ENCODE data around the gene TBC1D14.

TBC1D14 gene

DNA sequence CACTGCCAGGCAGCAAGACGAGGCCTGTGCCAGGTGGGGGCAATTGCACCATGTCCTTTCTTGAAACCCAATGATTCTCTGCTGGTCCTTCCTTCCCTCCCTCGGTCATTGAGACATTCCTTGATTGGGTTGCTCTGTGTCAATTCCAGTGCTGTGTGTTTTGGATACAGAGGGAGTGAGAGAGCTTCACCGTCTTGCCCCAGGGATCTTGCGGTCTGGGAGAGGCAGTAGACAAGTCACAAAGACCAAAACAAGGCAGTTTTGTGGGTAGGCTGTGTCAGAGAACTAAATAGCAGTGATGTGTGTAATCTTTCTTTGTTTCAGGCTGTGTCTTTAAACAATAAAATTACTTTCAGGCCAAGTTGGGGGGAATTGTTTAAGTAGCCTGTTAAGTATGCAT, 94.7 kb downstream of the TBC1D14 start:
- no peak for DNase-seq

DNA sequence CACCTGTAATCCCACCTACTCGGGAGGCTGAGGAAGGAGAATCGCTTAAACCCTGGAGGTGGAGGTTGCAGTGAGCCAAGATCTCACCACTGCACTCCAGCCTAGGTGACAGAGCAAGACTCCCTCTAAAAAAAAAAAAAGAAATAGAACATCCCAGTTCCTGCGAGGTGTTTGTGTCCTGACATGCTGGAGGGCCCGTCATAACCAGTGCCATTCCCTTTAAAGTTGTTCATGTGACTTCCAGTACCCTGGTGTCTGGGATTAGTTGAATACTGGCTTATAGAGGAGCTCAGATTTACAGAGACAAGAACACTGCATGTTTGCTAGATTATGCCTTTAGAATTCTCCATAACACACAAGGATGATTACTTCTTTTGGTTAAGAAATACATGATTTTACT, 95.9 kb downstream of the TBC1D14 start:
- DNase-seq: no peak

DNA sequence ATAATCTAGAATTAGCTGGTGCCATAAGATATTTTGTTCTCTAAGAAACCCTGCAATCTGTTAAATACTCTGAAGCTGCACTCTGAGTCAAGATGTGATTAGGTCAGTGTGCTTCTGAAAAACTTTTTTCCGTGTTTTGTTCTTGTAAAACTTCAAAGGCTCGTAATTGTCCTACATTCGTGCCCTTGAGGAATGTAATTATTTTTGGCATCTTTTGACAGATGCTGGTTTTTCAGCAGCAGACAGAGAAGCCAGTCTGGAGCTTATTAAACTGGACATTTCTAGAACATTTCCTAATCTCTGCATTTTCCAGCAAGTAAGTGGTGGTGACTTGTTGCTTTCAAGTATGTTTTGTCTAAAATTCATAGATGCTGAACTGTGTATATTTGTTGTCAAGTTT, 96.8 kb downstream of the TBC1D14 start:
- DNase-seq: no peak

DNA sequence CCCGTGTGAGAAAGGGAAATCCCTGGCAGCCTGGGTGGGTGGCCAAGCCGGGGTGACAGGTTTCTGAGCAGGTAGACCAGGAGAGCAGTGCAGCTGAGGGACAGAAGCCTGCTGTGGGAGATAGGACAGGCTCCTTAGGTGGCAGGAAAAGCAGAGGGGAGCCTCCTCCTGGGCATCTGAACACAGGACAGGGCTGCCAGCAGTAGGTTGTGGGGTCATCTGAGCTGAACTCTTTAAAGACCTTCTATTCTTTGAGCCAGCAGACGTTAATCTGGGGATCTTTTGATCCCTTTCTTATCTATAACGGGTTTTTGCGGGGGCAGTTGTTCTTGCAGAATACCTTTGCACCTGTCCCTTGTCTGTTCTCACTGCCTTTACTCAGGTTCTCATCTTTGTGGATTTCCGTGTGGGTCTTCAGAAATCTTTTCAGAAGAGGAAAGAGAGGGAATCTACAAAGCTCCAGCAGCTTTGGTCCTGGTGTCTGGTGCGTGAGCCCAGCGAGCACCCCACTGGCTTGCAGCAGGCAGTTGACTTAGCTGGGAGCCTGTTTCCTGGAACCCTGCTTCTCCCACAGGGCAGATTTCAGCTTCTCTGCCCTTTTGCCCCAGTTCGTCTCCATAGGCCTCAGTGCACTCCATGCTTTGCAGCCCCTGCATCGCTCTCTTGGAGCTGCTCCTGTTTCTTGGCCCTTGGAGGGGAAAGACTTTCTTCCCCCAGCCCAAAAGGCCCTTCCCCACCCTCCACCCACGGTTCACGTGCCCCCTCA, 97.7 kb downstream of the TBC1D14 start:
- DNase-seq: no peak

DNA sequence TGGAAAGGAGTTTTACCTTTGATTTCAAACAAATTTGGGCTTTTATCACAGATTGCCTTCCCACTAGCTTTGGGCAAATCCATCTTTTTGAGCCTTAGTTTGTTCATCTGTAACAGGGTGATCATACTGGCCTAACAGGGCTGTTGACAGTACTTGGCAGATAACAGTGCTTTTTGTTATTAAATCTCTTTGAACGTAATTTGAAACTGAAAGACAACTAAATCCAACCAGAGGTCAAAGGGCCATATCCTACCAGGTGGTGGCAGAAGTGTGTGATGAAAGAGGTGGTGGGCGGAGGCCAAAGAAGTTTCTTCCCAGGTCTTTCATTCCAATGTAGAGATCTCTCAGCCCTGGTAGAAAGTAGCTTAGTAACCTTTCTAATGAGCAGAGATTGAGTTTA, 98.3 kb downstream of the TBC1D14 start:
- DNase-seq: no peak

DNA sequence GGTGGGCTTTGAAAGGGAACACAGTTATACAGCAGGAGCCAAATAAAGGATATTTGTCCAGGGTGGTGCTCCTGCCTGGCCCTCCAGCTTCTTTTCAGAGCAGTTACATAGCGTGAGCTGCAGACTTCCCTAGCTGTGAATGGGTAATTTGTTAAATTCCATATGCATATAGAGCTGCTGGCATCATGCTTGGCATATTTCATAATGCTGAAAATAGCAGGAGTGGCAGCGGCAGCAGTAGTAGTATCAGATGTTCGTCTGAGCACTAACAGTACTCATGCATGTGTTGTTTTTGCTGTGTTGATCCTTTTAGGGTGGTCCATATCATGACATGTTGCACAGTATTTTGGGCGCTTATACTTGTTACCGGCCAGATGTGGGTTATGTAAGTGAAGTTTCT, 99.9 kb downstream of the TBC1D14 start:
- DNase-seq: no peak

DNA sequence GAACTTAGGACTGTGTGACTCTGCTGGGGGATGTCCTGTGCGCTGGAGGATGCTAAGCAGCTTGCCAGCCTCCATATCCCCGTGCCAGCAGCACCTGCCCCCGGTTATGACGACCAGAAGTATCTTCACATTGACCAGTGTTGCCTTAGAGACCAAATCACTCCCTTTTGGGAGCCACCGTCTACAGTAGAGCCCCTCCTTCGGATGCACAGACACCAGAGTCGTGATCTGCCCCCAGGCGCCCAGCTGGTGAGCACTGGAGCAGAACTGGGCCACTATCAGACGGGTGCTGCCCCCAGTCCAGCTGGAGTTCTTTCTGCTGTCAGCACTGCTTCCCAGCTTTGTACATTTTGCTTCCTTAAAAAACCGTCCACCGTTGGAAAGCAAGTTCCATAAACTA, 103.5 kb downstream of the TBC1D14 start:
- DNase-seq: no peak

DNA sequence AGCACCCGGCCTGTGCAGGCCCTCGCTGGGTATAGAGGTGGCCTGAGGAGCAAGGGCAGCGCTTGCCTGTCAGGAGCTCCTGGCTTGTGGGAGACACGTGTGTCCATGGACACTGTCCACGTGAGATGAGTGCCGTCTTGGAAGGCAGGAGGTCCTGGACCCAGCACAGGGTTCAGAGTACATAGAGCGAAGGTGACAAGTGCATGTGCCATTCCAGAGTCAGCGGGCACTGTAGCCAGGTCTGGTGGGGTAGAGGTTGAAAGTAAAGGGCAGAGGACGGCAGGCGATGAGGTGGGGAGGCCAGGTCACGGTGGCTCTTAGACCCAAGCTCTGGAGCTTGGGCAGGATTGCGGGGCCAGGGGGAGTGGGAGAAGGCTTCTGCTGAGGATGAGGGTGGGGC, 105.2 kb downstream of the TBC1D14 start:
- no peak for DNase-seq

DNA sequence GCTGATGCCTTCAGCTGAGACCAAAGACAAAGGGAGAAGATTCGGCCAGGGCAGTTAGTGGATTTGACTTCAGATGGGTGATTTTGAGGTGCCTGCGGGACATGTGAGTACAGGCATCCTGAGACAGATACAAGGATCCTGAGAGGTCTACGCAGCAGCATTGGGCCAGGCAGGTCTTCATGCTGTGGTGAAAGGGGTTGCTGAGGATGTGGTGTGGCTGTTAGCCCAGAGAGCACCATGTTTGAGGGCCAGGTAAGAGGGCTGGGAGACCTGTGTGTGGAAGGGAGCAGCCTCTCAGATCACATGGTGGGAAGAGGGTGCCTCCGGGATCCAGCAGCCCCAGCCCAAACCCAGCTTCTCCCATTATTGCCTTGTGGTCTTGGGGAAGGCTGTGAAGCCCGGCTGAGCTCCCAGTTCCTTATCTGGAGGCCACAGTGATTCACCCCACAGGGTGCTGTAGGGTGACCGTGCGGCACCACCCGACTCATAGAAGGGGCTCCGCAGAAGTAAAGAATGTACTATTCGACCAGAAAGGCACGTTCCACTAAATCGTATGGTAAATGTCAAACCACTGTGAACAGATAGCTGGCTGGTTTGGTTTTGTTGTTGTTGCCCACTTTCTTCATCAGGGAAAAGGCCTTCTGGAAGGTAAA, 105.9 kb downstream of the TBC1D14 start:
- DNase-seq: no peak

DNA sequence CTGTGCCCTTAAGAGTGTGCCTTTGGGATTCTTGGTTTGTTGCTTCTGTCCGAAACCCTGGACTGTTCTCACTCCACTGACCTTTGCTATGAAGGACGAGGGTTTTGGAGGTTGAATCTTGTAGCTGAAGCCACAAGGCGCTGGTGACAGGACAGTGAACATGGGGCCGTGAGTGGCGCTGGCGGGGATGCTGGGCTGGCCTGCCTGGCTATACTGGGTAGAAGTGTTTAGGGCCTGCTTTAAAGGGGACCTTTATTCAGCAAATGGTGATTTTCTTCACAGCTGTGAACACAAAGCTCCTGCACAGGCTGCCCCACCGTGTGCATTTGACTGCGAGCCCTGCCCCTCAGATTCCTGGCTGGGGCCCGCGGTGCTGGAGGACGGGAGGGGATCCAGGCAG, 106.5 kb downstream of the TBC1D14 start:
- DNase-seq: no peak

DNA sequence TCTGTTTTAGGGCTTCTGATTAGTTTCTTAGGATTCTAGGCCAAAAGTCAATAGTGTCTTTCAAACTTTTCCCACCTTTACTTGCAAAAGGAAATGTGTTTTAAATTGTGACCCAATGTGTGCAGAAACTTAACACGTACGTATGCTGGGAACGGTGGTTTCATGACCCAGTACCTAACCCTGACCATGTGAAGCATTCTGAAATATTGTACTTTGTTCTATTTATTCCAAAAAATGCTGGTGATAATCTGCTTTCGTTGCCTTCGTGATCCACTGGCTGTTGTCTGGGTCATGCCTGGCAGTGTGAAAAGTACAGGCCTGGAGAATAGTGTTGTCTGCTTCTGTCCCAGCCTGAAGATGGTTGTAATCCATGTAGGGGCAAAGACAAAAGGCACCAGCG, 106.9 kb downstream of the TBC1D14 start:
- DNase-seq: no peak

DNA sequence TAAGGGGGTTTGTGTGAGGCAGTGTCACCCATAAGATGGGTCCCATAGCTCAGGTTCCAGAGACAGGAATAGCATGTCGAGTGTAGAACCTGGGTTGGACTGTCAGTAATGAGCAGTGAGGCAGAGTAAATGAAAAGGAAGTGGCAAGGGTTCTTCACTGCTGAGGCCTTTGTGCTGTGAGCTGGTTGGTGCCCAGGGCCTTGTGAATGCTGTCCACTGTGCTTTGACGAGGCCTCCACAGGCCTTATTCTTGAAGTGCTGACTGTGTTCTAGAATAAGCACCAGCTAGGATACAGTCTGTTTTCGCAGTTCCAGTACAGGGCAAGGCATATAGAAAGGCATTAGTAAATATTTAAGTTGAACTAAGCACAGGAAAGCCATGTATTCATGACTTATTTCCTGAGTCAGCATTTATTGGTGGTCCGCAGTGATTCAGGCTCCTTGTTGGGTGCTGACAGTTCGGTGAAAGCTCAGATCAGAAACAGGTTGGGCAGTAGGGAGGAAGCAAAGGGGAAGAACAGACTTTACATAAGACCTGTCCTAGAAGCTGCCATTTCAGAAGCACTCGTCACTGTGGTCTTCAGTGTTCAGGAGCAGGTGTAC, 107.9 kb downstream of the TBC1D14 start:
- DNase-seq: no peak

DNA sequence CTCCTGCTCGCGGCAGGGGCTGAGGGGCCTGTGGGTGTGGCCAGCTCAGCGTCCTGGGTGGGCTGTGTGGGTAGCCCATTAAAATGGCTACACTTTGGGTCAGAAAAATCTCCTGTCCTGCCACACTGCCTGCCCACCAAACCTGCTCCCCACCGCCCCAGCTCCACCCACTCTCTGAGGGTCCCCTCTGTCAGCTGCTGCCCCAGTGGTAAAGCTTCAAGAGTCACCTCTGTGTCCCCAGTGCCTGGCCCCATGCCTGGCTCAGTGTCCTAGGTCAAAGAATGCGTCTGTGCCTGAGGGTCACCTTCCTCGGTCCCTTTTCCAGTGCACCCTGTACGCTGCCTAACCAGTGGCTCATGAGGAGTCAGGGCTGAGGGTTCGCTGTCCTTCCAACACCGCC, 108.7 kb downstream of the TBC1D14 start:
- no peak for DNase-seq

DNA sequence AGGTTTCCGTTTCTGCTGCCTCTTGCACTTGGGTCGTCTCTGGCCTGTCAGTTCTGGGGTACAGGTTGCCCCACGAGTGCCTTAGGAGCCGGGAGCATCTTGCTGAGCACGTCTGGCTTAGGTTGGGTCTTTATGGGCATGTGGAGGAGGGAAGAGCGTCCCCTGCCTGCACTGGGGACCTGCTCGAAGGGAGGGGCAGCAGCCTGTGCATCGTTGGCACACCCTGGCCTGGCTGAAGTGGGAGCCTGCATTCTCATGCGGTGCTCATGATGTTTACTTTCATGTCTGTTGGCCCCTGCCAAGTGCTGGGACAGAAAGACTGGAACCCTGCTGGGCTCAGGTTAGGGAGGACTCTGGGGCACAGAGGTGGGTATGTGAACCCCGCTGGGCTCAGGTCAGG, 109.7 kb downstream of the TBC1D14 start:
- no peak for DNase-seq

DNA sequence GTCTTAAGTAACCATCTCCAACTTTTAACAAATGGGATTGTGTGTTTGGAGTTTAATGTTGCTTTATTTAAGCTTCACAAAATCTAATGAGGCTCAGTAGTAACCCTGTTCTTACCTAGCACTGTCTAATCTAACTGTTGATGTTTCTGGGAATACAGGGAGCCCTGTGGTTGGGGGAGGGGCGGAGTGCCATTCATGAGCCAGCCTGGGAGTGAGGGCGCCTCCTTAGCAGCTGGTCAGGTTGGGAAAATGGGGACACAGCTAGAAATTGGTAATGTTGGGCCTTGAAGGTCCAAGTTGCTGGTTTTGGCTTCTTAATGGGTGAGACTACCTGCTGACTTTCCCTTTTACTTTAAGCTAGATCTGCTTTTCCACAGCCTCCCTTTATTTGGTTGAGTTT, 110.7 kb downstream of the TBC1D14 start:
- no peak for DNase-seq

DNA sequence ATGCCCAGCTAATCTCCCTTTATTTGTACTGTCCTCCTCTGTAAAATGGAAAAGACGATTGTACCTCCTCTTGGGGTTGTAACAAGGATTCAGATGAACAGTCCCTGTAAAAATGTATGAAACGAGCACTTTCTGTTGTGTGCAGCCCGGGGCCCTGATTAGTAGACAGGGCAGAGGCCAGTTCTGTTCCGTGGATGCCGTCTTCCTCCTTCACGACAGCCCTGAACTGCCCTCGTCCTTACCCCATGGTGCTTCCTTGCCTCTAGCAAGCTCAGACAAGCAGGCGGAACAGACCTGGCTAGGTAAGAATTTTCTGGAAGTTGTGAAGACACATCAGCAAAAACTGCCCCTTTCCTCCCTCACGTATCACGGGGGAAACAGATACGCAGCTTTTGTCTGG, 111.2 kb downstream of the TBC1D14 start:
- DNase-seq: no peak

DNA sequence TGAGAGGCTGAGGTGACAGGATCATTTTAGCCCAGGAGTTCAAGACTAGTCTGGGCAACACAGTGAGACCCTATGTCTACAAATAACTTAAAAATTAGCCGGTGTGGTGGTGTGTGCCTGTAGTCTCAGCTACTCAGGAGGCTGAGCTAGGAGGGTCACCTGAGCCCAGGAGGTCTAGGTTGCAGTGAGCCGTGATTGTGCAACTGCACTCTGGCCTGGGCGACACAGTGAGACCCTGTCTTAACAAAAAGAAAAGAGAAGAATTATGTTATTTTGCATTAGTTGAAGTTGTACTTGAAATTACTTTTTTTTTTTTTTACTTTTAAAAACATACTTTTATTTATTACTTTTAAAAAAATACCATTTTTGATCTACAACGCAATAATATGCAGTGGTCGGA, 111.7 kb downstream of the TBC1D14 start:
- DNase-seq: no peak

DNA sequence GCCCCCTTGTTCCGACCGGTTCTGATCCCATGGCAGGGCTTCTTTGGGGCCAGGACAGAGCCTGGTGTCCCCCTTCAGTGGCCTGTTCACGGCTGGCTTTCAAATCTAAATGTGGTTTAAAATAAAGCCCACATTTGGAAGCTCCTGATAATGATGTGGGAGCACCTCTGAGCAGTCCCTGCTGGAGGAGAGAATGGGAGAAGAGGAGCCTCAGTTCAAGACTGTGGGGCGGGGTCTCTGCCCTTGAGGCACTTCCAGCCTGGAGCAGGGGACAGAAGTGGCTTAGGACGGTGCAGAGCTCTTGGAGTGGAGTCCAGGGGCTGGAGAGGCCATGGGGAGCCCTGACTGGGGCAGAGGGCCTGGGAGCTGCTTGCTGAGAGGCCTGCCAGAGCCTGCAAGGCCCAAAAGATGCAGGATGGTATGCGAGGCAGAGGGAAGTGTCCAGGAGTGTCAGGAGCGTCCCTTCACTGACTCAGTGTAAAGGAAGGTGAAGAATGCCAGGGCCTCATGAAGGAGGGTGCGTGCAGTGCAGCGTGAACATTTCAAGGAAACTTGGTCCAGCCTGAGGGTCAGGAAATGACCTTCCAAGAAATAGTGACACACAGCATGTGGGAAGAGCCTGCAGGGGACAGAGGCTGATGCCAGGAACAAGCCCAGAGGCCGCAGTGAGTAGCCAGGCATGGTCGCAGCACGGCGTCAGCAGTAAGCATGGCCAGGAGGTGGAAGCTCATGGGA, 112.5 kb downstream of the TBC1D14 start:
- DNase-seq: no peak

DNA sequence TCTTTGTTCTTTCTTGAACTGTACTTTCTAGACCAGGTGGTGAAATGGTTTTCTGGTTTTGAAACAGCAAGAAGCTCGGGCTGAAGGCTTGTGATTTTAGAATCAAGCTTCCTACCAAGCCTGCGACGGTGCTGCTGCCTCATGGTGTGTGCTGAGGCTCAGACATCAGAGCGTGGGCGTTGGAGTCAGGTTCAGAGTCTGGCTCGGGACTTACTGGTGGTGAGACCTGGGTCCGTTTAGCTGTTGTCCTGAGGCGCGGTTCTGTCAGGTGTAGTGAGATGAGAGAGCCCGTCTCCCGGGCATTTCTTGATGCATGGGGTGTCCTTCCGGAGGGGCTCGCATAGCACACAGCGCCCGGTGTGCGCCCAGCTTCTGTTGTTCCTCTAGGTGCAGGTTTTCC, 113.9 kb downstream of the TBC1D14 start:
- no peak for DNase-seq

DNA sequence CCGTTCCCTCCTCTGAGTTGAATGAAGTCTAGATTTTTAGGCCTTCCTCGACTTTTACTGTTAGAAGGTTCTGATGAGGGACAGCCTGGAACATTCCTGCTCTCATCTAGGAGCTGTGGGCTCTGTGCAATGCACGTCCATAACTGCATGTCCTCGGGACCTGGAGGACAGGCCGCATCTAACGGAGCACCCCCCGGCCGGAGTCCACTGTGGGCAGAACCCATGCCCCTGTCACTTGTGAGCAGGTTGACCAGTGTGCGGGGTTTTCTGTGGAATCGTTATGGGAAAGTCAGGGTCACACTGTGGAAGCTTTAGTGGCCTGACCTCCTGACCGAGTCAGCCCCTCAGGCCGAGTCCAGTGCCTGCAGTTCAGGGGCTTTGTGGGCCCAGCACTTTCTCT, 114.3 kb downstream of the TBC1D14 start:
- no peak for DNase-seq

DNA sequence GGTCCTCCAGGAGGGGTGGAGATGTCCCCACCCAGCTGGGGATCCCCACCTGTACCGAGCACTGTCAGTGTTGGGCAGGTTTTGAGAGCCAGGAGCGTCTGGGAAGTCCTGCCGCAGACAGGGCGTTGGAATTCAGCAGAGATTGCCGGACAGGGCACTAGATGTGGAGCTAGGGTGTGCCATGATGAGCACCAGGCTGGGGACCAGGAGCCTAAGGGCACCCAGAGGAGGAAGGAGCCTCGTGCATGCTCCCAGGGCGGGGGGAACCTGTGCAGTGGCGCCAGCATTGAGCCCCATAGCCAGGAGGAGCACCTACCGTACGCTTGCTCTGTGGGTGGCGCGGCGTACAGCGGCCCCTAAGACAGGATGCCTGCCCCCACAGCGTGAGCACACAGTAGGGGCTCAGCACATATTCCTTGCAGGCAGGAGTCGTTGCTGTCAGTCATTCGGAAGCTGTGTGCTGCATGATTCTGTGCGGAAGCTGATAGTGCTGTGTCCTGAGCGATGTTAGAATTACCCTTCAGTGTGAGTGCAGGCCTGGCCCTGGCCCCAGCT, 114.8 kb downstream of the TBC1D14 start:
- no peak for DNase-seq

DNA sequence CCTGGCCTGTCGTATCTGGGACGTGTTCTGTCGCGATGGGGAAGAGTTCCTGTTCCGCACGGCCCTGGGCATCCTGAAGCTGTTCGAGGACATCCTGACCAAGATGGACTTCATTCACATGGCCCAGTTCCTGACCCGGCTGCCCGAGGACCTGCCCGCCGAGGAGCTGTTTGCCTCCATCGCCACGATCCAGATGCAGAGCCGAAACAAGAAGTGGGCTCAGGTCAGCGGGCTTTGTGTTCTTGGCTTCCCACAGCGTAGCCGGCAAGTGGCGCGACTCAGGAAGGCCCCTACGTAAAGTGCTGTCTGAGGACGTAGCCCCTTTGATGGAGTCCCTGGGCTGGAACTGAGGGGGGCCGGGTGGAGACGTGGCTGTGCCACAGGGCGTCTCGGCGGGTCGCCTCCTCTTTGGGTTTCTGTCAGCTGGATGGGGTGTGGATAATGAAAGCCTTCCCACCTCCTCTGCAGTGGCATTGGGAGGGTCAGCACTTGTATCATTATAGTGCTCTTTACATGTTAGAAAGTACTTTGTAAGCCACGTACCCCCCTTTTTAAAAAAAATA, 115.5 kb downstream of the TBC1D14 start:
- no peak for DNase-seq

DNA sequence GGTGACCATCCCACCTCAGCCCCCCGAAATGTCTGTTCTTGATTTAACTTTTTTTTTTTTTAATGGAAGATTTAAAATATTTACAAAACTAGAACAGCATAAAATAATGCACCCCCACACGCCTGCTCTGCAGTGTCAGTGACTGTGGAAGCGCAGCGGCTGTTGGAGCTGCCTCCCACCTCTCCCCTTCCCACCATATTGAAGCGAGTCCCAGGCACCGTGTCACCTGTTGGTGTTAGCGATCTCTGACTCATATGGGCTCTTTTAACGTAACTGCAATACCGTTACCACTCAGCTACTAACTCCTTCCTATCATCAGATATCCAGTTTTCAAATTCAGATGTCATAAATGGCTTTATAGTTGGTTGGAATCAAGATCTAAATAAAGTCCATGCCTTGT, 116.5 kb downstream of the TBC1D14 start:
- no peak for DNase-seq

Measured in NCI-H2227 treated with DMSO at 0.1 percent for 48 hours (cell line).